D721Med (cell line): ENCODE data around the gene PLPPR2.
A peak's percentile ranks its signal among the peaks of the same experiment; 100 is the strongest.

Experiments used
- DNase-seq: peaks from one replicate; pipeline ENCODE4 v3.0.0; 2011; ENCODE audit warnings: low spot score; ENCODE audit not compliant: insufficient read length
- FAIRE-seq: peaks from 2 replicates; lab custom pipeline; 2011; peaks lifted over from hg19 to GRCh38; lab: Jason Lieb, UNC
- TF ChIP-seq, protein P1 (sequence below): IDR thresholded peaks from 2 replicates; pipeline ENCODE4 v1.5.1; 2012; ENCODE audit warnings: mild to moderate bottlenecking, control low read depth; ENCODE audit not compliant: insufficient read depth; ENCODE audit errors: missing control alignments

Gene PLPPR2

GRCh38 chr19:11390933-11391680, 35.9 kb downstream of the PLPPR2 start:
- TF ChIP-seq, protein P1, sequence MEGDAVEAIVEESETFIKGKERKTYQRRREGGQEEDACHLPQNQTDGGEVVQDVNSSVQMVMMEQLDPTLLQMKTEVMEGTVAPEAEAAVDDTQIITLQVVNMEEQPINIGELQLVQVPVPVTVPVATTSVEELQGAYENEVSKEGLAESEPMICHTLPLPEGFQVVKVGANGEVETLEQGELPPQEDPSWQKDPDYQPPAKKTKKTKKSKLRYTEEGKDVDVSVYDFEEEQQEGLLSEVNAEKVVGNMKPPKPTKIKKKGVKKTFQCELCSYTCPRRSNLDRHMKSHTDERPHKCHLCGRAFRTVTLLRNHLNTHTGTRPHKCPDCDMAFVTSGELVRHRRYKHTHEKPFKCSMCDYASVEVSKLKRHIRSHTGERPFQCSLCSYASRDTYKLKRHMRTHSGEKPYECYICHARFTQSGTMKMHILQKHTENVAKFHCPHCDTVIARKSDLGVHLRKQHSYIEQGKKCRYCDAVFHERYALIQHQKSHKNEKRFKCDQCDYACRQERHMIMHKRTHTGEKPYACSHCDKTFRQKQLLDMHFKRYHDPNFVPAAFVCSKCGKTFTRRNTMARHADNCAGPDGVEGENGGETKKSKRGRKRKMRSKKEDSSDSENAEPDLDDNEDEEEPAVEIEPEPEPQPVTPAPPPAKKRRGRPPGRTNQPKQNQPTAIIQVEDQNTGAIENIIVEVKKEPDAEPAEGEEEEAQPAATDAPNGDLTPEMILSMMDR, result no peak
- FAIRE-seq, result no peak

GRCh38 chr19:11397089-11397610, 41.9 kb downstream of the PLPPR2 start:
- TF ChIP-seq, protein P1, result no peak
- FAIRE-seq (no peak), DNase-seq (peak; percentile 7)

More at GRCh38 chr19:11390933-11391680, 35.9 kb downstream of the PLPPR2 start:
- no peak for DNase-seq

DNA sequence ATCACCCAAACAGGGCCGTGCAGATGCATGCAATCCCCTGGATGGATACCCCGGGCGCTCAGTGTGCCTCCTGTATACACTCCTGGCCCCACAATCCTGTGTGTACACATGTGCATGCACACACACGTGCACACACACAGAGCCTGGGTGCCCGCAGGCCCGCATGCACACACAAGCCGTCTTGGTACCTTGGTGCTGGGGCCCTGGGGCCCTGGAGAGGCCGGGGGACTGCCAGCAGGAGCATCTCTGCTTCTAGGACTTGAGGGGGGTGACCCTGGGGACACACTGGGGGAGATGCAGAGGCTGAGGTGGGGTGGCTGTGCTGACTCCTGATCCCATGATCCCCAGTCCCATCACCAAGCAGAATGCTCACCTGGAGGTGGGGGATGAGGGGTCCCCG, 44.4 kb downstream of the PLPPR2 start:
- TF ChIP-seq, protein P1, result no peak

DNA sequence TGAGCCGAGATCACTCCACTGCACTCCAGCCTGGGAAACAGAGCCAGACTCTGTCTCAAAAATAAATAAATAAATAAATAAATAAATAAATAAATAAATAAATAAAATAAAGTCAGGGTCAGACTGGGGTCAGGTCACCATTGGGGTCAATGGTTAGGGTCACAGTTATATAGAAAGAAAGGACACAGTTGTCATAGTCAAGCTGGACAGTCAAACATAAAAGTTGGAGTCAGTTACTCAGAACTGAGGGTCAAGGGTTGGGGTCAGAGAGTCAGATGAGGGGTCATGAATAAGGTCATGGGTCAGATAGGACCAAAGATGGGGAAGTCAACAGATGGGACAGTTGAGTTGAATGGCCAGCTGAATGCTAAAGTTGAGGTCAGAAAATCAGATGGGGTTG, 45.6 kb downstream of the PLPPR2 start:
- FAIRE-seq, result no peak
- DNase-seq, result peak; percentile 10
- TF ChIP-seq, protein P1, result no peak

More for the DNA sequence above, 44.4 kb downstream of the PLPPR2 start:
- FAIRE-seq (no peak), DNase-seq (peak; percentile 10)

- TF ChIP-seq, protein P1, result no peak
- no peak for FAIRE-seq
- DNase-seq, result no peak
Measured at GRCh38 chr19:11401808-11402543, 46.7 kb downstream of the PLPPR2 start.

DNA sequence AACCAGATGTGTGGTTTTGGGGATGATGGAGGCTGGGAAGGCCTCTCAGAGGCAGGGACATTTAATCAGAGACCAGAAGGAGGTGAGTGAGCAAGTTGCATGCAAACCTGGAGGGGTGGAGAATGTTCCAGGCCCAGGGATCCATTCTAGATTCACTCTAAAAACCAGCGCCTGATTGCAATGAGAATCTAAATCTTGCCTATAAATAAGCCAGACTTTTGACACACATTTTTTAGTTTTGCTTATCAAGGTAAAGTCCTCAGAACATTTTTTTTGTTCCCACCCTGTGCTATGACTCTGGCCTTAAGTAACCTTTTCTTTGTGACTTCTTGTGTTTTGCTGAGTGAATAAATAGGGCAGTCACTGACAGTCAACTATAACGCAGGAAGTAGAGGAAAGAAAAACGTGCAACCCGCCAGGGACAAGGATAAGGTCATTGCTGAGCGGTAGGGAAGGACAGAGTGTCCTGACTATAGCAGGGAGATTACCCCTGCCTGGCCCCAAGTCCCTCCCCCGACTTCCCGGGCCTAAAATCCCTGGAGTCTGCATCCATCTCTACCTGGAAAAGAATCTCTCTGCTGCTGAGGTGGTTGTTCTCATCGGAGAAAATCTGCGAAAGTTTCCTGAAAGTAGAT, 49.5 kb downstream of the PLPPR2 start:
- no peak for FAIRE-seq
- TF ChIP-seq, protein P1, result no peak
- peak; percentile 22 for DNase-seq
